ENCODE measurements around the gene FGFBP3. TPM values are rescaled to one million over a fixed set of nuclear protein-coding genes. Genes with fewer than 3 reads are reported as not detected.

Gene FGFBP3
- total and polyA plus RNA-seq, 2 of the 13 experiments (the other 11 are each of a cell fraction or from before 2014, with no cell fraction given): 0.50 to 2.0 TPM

GRCh38 chr10:91909117-91909677 lies at the start of gene FGFBP3 (continued):
- TF ChIP-seq ZNF335 (CRISPR knock-in tag; IDR thresholded peaks at IDR 0.05) (no peak), NCOA2 (CRISPR knock-in tag; IDR thresholded peaks at IDR 0.05) (no peak), ZSCAN20 (CRISPR knock-in tag; IDR thresholded peaks at IDR 0.05; ENCODE audit: borderline replicate concordance) (no peak), NONO (IDR thresholded peaks at IDR 0.05) (no peak), NONO (CRISPR knock-in tag; conservative IDR thresholded peaks at IDR 0.05) (no peak), KLF16 (CRISPR knock-in tag; IDR thresholded peaks at IDR 0.05) (no peak), NFKBIZ (CRISPR knock-in tag; IDR thresholded peaks at IDR 0.05) (no peak), SAFB2 (CRISPR knock-in tag; IDR thresholded peaks at IDR 0.05; ENCODE audit: borderline replicate concordance, low read depth) (no peak), SIX1 (CRISPR knock-in tag; IDR thresholded peaks at IDR 0.05; ENCODE audit: borderline replicate concordance) (no peak), ZNF235 (CRISPR knock-in tag; IDR thresholded peaks at IDR 0.05; ENCODE audit: borderline replicate concordance) (no peak), JUN (CRISPR knock-in tag; IDR thresholded peaks at IDR 0.05) (no peak), XRCC5 (optimal IDR thresholded peaks at IDR 0.05; ENCODE audit: low read length) (peak; percentile 3), SYNCRIP (IDR thresholded peaks at IDR 0.05; ENCODE audit: insufficient read depth, low read depth, low read length) (no peak), THAP8 (CRISPR knock-in tag; IDR thresholded peaks at IDR 0.05; ENCODE audit: borderline replicate concordance) (no peak), MTERF4 (CRISPR knock-in tag; IDR thresholded peaks at IDR 0.05) (no peak), ZNF264 (CRISPR knock-in tag; IDR thresholded peaks at IDR 0.05) (no peak), ZNF660 (CRISPR knock-in tag; IDR thresholded peaks at IDR 0.05; ENCODE audit: borderline replicate concordance, low read depth) (no peak)
- TF ChIP-seq, protein P1, sequence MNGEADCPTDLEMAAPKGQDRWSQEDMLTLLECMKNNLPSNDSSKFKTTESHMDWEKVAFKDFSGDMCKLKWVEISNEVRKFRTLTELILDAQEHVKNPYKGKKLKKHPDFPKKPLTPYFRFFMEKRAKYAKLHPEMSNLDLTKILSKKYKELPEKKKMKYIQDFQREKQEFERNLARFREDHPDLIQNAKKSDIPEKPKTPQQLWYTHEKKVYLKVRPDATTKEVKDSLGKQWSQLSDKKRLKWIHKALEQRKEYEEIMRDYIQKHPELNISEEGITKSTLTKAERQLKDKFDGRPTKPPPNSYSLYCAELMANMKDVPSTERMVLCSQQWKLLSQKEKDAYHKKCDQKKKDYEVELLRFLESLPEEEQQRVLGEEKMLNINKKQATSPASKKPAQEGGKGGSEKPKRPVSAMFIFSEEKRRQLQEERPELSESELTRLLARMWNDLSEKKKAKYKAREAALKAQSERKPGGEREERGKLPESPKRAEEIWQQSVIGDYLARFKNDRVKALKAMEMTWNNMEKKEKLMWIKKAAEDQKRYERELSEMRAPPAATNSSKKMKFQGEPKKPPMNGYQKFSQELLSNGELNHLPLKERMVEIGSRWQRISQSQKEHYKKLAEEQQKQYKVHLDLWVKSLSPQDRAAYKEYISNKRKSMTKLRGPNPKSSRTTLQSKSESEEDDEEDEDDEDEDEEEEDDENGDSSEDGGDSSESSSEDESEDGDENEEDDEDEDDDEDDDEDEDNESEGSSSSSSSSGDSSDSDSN (CRISPR knock-in tag; IDR thresholded peaks at IDR 0.05): no peak
- TF ChIP-seq, protein P2, sequence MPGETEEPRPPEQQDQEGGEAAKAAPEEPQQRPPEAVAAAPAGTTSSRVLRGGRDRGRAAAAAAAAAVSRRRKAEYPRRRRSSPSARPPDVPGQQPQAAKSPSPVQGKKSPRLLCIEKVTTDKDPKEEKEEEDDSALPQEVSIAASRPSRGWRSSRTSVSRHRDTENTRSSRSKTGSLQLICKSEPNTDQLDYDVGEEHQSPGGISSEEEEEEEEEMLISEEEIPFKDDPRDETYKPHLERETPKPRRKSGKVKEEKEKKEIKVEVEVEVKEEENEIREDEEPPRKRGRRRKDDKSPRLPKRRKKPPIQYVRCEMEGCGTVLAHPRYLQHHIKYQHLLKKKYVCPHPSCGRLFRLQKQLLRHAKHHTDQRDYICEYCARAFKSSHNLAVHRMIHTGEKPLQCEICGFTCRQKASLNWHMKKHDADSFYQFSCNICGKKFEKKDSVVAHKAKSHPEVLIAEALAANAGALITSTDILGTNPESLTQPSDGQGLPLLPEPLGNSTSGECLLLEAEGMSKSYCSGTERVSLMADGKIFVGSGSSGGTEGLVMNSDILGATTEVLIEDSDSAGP (CRISPR knock-in tag; IDR thresholded peaks at IDR 0.05; ENCODE audit: borderline replicate concordance): no peak
- TF ChIP-seq, protein P3, sequence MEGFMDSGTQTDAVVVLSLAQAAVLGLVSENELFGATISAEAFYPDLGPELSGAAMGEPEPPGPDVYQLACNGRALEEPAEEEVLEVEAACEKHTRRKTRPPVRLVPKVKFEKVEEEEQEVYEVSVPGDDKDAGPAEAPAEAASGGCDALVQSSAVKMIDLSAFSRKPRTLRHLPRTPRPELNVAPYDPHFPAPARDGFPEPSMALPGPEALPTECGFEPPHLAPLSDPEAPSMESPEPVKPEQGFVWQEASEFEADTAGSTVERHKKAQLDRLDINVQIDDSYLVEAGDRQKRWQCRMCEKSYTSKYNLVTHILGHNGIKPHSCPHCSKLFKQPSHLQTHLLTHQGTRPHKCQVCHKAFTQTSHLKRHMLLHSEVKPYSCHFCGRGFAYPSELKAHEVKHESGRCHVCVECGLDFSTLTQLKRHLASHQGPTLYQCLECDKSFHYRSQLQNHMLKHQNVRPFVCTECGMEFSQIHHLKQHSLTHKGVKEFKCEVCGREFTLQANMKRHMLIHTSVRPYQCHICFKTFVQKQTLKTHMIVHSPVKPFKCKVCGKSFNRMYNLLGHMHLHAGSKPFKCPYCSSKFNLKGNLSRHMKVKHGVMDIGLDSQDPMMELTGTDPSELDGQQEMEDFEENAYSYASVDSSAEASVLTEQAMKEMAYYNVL (CRISPR knock-in tag; IDR thresholded peaks at IDR 0.05; ENCODE audit: borderline replicate concordance): peak; percentile 84; the same call in 1 of the 2 replicates
- TF ChIP-seq, protein P4, sequence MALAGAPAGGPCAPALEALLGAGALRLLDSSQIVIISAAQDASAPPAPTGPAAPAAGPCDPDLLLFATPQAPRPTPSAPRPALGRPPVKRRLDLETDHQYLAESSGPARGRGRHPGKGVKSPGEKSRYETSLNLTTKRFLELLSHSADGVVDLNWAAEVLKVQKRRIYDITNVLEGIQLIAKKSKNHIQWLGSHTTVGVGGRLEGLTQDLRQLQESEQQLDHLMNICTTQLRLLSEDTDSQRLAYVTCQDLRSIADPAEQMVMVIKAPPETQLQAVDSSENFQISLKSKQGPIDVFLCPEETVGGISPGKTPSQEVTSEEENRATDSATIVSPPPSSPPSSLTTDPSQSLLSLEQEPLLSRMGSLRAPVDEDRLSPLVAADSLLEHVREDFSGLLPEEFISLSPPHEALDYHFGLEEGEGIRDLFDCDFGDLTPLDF (CRISPR knock-in tag; IDR thresholded peaks at IDR 0.05): no peak

All from HepG2 (cell line).